GM12878 (cell line): ENCODE results near the gene ANXA5. TPM values are rescaled to one million over a fixed set of nuclear protein-coding genes. Genes with fewer than 3 reads are reported as not detected.

Experiments used
- ATAC-seq: fragments of 200-7000 bp; cut with Tn5 transposase; 3 replicates; pipeline ENCODE4 v1.9.1; 2020; ENCODE audit warnings: mild to moderate bottlenecking, moderate library complexity
- BruUV-seq: library from RNA; stranded (reverse); fragments of 400-500 nt; replicated peaks from 2 replicates; lab custom pipeline; 2021; lab: Mats Ljungman, UMichigan
- CTCF ChIA-PET: fragments of 300-600 bp; sonication (Branson Sonifier 250); formaldehyde crosslinking; extraction: SDS; loops from one replicate; lab custom pipeline; 2021; ENCODE audit warnings: inconsistent platforms; lab: Yijun Ruan, JAX
- POLR2A ChIA-PET: fragments of 350-600 bp; formaldehyde crosslinking; extraction: SDS; loops from one replicate; lab custom pipeline; 2021; ENCODE audit warnings: inconsistent platforms; lab: Charles Lee
- RAD21 ChIA-PET: fragments of 300-600 bp; sonication (Branson Sonifier 250); formaldehyde crosslinking; loops from one replicate; lab custom pipeline; 2023; ENCODE audit warnings: antibody characterized with exemption; ENCODE audit not compliant: unreplicated experiment; lab: Charles Lee
- SMC1A ChIA-PET: fragments of 300-600 bp; sonication (Branson Sonifier 250); formaldehyde crosslinking; loops from one replicate; lab custom pipeline; 2023; ENCODE audit not compliant: unreplicated experiment, uncharacterized antibody; lab: Charles Lee
- DNase-seq: peaks from one replicate; pipeline ENCODE4 v3.0.0-alpha.2; 2011; ENCODE audit warnings: low read depth, low spot score
- FAIRE-seq: peaks from 3 replicates; lab custom pipeline; 2011; peaks lifted over from hg19 to GRCh38; lab: Jason Lieb, UNC
- H2AFZ ChIP-seq: 2 replicates; pipeline ENCODE4 v1.6.0; 2011; ENCODE audit warnings: low read depth, low read length, control low read depth; ENCODE audit not compliant: control insufficient read depth
- H3K27ac ChIP-seq: 2 replicates; pipeline ENCODE4 v1.5.1; 2011; ENCODE audit warnings: control low read depth; ENCODE audit not compliant: control insufficient read depth, insufficient read depth
- H3K27me3 ChIP-seq, 2 experiments: replicated peaks in 1 of 2; 2 replicates each; pipeline versions ENCODE4 v1.6.0 to v1.6.1; 2011; ENCODE audit warnings: low read length in 1 of 2; ENCODE audit not compliant: control insufficient read depth in 2 of 2, insufficient read depth in 2 of 2
- H3K36me3 ChIP-seq, 2 experiments: 2 replicates each; pipeline ENCODE4 v1.5.1; 2011; ENCODE audit warnings: low read length in 1 of 2; ENCODE audit not compliant: control insufficient read depth in 2 of 2, insufficient read depth in 2 of 2
- H3K4me1 ChIP-seq: 2 replicates; pipeline ENCODE4 v1.6.1; 2011; ENCODE audit warnings: mild to moderate bottlenecking, low read length, moderate library complexity, mixed read lengths; ENCODE audit not compliant: control insufficient read depth, insufficient read depth
- H3K4me2 ChIP-seq: 2 replicates; pipeline ENCODE4 v1.6.0; 2011; ENCODE audit warnings: control low read depth; ENCODE audit not compliant: control insufficient read depth, insufficient read depth
- H3K4me3 ChIP-seq: fragments of 200-600 bp; sonication (generic); 2 replicates; pipeline ENCODE4 v1.5.1; 2016
- H3K79me2 ChIP-seq: 2 replicates; pipeline ENCODE4 v1.6.0; 2011; ENCODE audit warnings: low read length; ENCODE audit not compliant: control insufficient read depth, insufficient read depth
- H3K9ac ChIP-seq: 2 replicates; pipeline ENCODE4 v1.8.0; 2011; ENCODE audit warnings: low read length, control low read depth, mixed read lengths; ENCODE audit not compliant: control insufficient read depth, insufficient read depth
- H3K9me3 ChIP-seq: replicated peaks from 3 replicates; pipeline ENCODE4 v1.5.1; 2011; ENCODE audit warnings: mild to moderate bottlenecking, low read length; ENCODE audit not compliant: control insufficient read depth, insufficient read depth
- H4K20me1 ChIP-seq: 2 replicates; pipeline ENCODE4 v1.6.0; 2011; ENCODE audit not compliant: control insufficient read depth, insufficient read depth
- ATF2 ChIP-seq: IDR thresholded peaks from 2 replicates; pipeline ENCODE4 v1.6.1; 2012; ENCODE audit warnings: low read length, inconsistent platforms
- CREB1 ChIP-seq: IDR thresholded peaks from 2 replicates; pipeline ENCODE4 v1.6.1; 2012; ENCODE audit warnings: low read depth, mild to moderate bottlenecking, inconsistent platforms
- FOXK2 ChIP-seq: fragments of 450-650 bp; IDR thresholded peaks from 2 replicates; pipeline ENCODE4 v1.6.1; 2017; ENCODE audit warnings: mild to moderate bottlenecking, moderate library complexity
- GABPA ChIP-seq: IDR thresholded peaks from 2 replicates; pipeline ENCODE4 v1.6.1; 2014; ENCODE audit warnings: antibody characterized with exemption, low read depth, mild to moderate bottlenecking, inconsistent platforms
- IKZF2 ChIP-seq, 2 experiments: fragments of 450-650 bp; IDR thresholded peaks; 2 replicates each; pipeline ENCODE4 v1.6.1; 2017; ENCODE audit warnings: mild to moderate bottlenecking in 2 of 2, moderate library complexity in 2 of 2
- IRF3 ChIP-seq: fragments of 450-650 bp; IDR thresholded peaks from 2 replicates; pipeline ENCODE4 v1.6.1; 2014; ENCODE audit warnings: mild to moderate bottlenecking
- IRF4 ChIP-seq: IDR thresholded peaks from 2 replicates; pipeline ENCODE4 v1.6.1; 2011; ENCODE audit warnings: low read depth, low read length
- NBN ChIP-seq: fragments of 450-650 bp; IDR thresholded peaks from 2 replicates; pipeline ENCODE4 v1.6.1; 2016
- PML ChIP-seq: IDR thresholded peaks from 2 replicates; pipeline ENCODE4 v1.6.1; 2012; ENCODE audit warnings: low read length, inconsistent platforms
- POLR2A ChIP-seq: IDR thresholded peaks from 2 replicates; pipeline ENCODE4 v1.6.1; 2011; ENCODE audit warnings: low read depth, mild to moderate bottlenecking, low read length
- RAD21 ChIP-seq: IDR thresholded peaks from 2 replicates; pipeline ENCODE4 v1.6.1; 2011; ENCODE audit warnings: mild to moderate bottlenecking, low read depth, low read length, moderate library complexity; ENCODE audit not compliant: insufficient read depth
- RBBP5 ChIP-seq: fragments of 200-600 bp; sonication (generic); conservative IDR thresholded peaks from 2 replicates; pipeline ENCODE4 v1.6.1; 2016
- RELA ChIP-seq: fragments of 450-650 bp; IDR thresholded peaks from 2 replicates; pipeline ENCODE4 v1.8.0; 2014; ENCODE audit warnings: borderline replicate concordance; ENCODE audit not compliant: partially characterized antibody
- SPI1 ChIP-seq: IDR thresholded peaks from 2 replicates; pipeline ENCODE4 v1.6.1; 2011; ENCODE audit warnings: low read depth, mild to moderate bottlenecking, low read length, moderate library complexity, borderline replicate concordance; ENCODE audit not compliant: insufficient read depth
- TCF12 ChIP-seq: IDR thresholded peaks from 2 replicates; pipeline ENCODE4 v1.6.1; 2011; ENCODE audit warnings: low read depth, mild to moderate bottlenecking, low read length
- WGBS: methylation state at CpG from one replicate; pipeline ENCODE4 v1.1.6; 2016; ENCODE audit warnings: low lambda C conversion rate; ENCODE audit not compliant: insufficient replicate concordance, insufficient coverage; ENCODE audit errors: missing lambda C conversion rate; 5-methylcytosine and 5-hydroxymethylcytosine counted together
- in situ Hi-C: fragments of 300-500 bp; cut with MboI; formaldehyde crosslinking; loops from 9 replicates; pipeline ENCODE4 v1.14.3; 2018; ENCODE audit warnings: mixed read lengths
- intact Hi-C: fragments of 100-400 bp; cut with micrococcal nuclease; formaldehyde crosslinking; loops from one replicate; pipeline ENCODE4 v1.14.2; 2022; ENCODE audit not compliant: unreplicated experiment
- polyA plus RNA-seq, 11 experiments: library from polyadenylated mRNA; depleted of rRNA in 4 of 11; unstranded in 6 of 11; stranded (reverse) in 5 of 11; fragments of >200 nt; fragmentation: Nextera tagmentation in 4 of 11; fragmentation: Illumina TruSeq in 1 of 11; extraction: Ambion mirVana in 4 of 11; extraction: Trizol in 1 of 11; gene quantifications; 1 replicate in 1 of 11; 2 replicates in 10 of 11; pipeline versions ENCODE4 v1.2.1 to v1.2.3, GENCODE V29; 2011 to 2016; ENCODE audit warnings: inconsistent platforms in 2 of 11, missing spikeins in 2 of 11, low read depth in 1 of 11
- total RNA-seq, 4 experiments: library from RNA; depleted of rRNA in 3 of 4; stranded (reverse); fragments of >200 nt in 3 of 4; fragmentation: Illumina TruSeq in 1 of 4; extraction: Trizol in 1 of 4; gene quantifications; 2 replicates each; pipeline versions ENCODE4 v1.2.1 to v1.2.3, GENCODE V29; 2013 to 2021
- TF ChIP-seq, protein P1 (sequence below): IDR thresholded peaks from 2 replicates; pipeline ENCODE4 v1.6.1; 2011; ENCODE audit warnings: low read depth, mild to moderate bottlenecking, low read length, moderate library complexity, borderline replicate concordance; ENCODE audit errors: extremely low read depth
- TF ChIP-seq, protein P2 (sequence below): fragments of 150-350 bp; IDR thresholded peaks from 2 replicates; pipeline ENCODE4 v1.6.1; 2016; ENCODE audit warnings: low read depth, low read length
- TF ChIP-seq, protein P3 (sequence below), 3 experiments: IDR thresholded peaks in 2 of 3; conservative IDR thresholded peaks in 1 of 3; 2 replicates each; pipeline ENCODE4 v1.5.1; 2011; ENCODE audit warnings: low read depth in 3 of 3, low read length in 3 of 3, mild to moderate bottlenecking in 3 of 3, control low read depth in 2 of 3, moderate library complexity in 2 of 3, inconsistent platforms in 1 of 3, mixed read lengths in 1 of 3; ENCODE audit not compliant: control insufficient read depth in 2 of 3, insufficient read depth in 1 of 3; ENCODE audit errors: extremely low read depth in 1 of 3

Gene ANXA5
- total and polyA plus RNA-seq, 10 of the 15 experiments (the other 5 are each of a cell fraction or from before 2014, with no cell fraction given): 101 to 249 (median 169) TPM

DNA sequence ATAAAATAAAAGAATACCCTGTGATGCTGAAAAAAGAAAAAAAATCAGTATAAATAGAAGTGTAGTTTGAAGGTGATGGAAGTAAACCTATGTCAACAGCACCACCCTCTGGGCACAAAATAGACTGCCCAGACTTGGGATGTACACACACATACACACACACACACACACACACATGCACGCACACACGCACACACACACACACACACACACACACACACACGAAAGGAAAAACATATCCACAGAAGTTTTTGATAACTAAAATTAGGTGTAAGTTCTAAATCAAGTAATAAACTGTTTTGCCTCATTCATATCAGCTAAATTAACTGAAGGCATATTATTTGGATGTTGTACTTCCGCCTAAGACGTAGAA lies 40.5 kb downstream of the ANXA5 start:
- H3K79me2 ChIP-seq: no peaks in the 10 kb centered on the region
- ChIA-PET POLR2A (no interaction called here), CTCF (interaction anchor here (0.6 to 5.5 kb wide), 11 partner anchors 10 to 285 kb away, joined by 3 to 37 read pairs (median 6); no protein-coding TSS in a partner anchor), RAD21 (interaction anchor here (1.0 to 2.2 kb wide), 3 partner anchors 172 to 285 kb away, joined by 4 to 14 read pairs (median 11); no protein-coding TSS in a partner anchor), SMC1A (interaction anchor here (0.7 to 1.4 kb wide), 5 partner anchors 12 to 282 kb away, joined by 3 to 7 read pairs (median 5); no protein-coding TSS in a partner anchor)
- 30% methylated on average over 5 of the region's 5 CpGs for whole genome bisulfite sequencing
- no peak overlapping the region for H3K9ac ChIP-seq
- no peaks in the 10 kb centered on the region for H3K36me3 ChIP-seq
- no peak overlapping the region for H3K4me3 ChIP-seq
- H3K9me3 ChIP-seq: no peaks in the 10 kb centered on the region
- peak; percentile 7 for DNase-seq
- peak; percentile 79 for ATAC-seq
- FAIRE-seq: peak; percentile 7
- H3K4me2 ChIP-seq: no peak overlapping the region
- intact Hi-C loops (loop anchor here (1.0 kb wide), 3 partner anchors 172 to 285 kb away; no protein-coding TSS in a partner anchor), in situ Hi-C loops (loop anchor here (10.0 kb wide), 2 partner anchors 171 to 281 kb away; no protein-coding TSS in a partner anchor)
- H3K27me3 ChIP-seq: no peaks in the 10 kb centered on the region
- H2AFZ ChIP-seq: no peak overlapping the region
- peaks cover 12% of the 10 kb centered on the region for H3K4me1 ChIP-seq
- no peak overlapping the region for H3K27ac ChIP-seq
- no TSS peak for BruUV-seq
- no peaks in the 10 kb centered on the region for H4K20me1 ChIP-seq
- TF ChIP-seq, protein P1, sequence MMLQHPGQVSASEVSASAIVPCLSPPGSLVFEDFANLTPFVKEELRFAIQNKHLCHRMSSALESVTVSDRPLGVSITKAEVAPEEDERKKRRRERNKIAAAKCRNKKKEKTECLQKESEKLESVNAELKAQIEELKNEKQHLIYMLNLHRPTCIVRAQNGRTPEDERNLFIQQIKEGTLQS: no peak
- TF ChIP-seq ATF2 (no peak), IRF3 (no peak), IRF4 (no peak), NBN (peak; percentile 37; the same call in 1 of the 2 replicates), SPI1 (no peak), CREB1 (no peak), RAD21 (peak; percentile 58), RBBP5 (no peak), RELA (no peak), FOXK2 (no peak), IKZF2 (IDR thresholded peaks at IDR 0.05) (0 out of 4 replicates have a peak, but pooled peaks have one; percentile 15 to 24), PML (no peak), GABPA (no peak), TCF12 (no peak), POLR2A (no peak)
- TF ChIP-seq, protein P2, sequence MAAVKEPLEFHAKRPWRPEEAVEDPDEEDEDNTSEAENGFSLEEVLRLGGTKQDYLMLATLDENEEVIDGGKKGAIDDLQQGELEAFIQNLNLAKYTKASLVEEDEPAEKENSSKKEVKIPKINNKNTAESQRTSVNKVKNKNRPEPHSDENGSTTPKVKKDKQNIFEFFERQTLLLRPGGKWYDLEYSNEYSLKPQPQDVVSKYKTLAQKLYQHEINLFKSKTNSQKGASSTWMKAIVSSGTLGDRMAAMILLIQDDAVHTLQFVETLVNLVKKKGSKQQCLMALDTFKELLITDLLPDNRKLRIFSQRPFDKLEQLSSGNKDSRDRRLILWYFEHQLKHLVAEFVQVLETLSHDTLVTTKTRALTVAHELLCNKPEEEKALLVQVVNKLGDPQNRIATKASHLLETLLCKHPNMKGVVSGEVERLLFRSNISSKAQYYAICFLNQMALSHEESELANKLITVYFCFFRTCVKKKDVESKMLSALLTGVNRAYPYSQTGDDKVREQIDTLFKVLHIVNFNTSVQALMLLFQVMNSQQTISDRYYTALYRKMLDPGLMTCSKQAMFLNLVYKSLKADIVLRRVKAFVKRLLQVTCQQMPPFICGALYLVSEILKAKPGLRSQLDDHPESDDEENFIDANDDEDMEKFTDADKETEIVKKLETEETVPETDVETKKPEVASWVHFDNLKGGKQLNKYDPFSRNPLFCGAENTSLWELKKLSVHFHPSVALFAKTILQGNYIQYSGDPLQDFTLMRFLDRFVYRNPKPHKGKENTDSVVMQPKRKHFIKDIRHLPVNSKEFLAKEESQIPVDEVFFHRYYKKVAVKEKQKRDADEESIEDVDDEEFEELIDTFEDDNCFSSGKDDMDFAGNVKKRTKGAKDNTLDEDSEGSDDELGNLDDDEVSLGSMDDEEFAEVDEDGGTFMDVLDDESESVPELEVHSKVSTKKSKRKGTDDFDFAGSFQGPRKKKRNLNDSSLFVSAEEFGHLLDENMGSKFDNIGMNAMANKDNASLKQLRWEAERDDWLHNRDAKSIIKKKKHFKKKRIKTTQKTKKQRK: no peak
- TF ChIP-seq, protein P3, sequence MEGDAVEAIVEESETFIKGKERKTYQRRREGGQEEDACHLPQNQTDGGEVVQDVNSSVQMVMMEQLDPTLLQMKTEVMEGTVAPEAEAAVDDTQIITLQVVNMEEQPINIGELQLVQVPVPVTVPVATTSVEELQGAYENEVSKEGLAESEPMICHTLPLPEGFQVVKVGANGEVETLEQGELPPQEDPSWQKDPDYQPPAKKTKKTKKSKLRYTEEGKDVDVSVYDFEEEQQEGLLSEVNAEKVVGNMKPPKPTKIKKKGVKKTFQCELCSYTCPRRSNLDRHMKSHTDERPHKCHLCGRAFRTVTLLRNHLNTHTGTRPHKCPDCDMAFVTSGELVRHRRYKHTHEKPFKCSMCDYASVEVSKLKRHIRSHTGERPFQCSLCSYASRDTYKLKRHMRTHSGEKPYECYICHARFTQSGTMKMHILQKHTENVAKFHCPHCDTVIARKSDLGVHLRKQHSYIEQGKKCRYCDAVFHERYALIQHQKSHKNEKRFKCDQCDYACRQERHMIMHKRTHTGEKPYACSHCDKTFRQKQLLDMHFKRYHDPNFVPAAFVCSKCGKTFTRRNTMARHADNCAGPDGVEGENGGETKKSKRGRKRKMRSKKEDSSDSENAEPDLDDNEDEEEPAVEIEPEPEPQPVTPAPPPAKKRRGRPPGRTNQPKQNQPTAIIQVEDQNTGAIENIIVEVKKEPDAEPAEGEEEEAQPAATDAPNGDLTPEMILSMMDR (IDR thresholded peaks at IDR 0.05 in 2 of 3, conservative IDR thresholded peaks at IDR 0.05 in 1 of 3; ENCODE audit: control insufficient read depth in 2 of 3, extremely low read depth in 1 of 3, insufficient read depth in 1 of 3, low read depth in 3 of 3, low read length in 3 of 3): peak; percentile 38 to 53 (median 49); a peak in 5 of 6 replicates
